GM23338 (cell line): ENCODE results near the gene SCN11A. TPM values are rescaled to one million over a fixed set of nuclear protein-coding genes. Genes with fewer than 3 reads are reported as not detected.

ENCODE experiments used
- ATAC-seq: fragments of 200-7000 bp; cut with Tn5 transposase; 3 replicates; pipeline ENCODE4 v1.9.1; 2020
- DNase-seq: peaks from one replicate; pipeline ENCODE4 v3.0.0-alpha.2; 2015; ENCODE audit warnings: low spot score
- H2AFZ ChIP-seq: fragments of 200-600 bp; sonication (generic); 2 replicates; pipeline ENCODE4 v1.8.0; 2016; ENCODE audit warnings: antibody characterized with exemption, mild to moderate bottlenecking, moderate library complexity
- H3F3A ChIP-seq: fragments of 200-600 bp; sonication (generic); replicated peaks from 2 replicates; pipeline ENCODE4 v1.8.0; 2017; ENCODE audit warnings: antibody characterized with exemption, mixed run types, low read depth
- H3K27ac ChIP-seq: fragments of 200-600 bp; sonication (generic); 2 replicates; pipeline ENCODE4 v1.6.1; 2016; ENCODE audit warnings: low read depth
- H3K27me3 ChIP-seq: fragments of 200-600 bp; sonication (generic); 2 replicates; pipeline ENCODE4 v1.8.0; 2016; ENCODE audit warnings: mild to moderate bottlenecking, mixed run types, moderate library complexity; ENCODE audit not compliant: insufficient read depth
- H3K36me3 ChIP-seq: fragments of 200-600 bp; sonication (generic); 2 replicates; pipeline ENCODE4 v1.8.0; 2016; ENCODE audit warnings: mild to moderate bottlenecking; ENCODE audit not compliant: insufficient read depth
- H3K4me1 ChIP-seq: fragments of 200-600 bp; sonication (generic); 2 replicates; pipeline ENCODE4 v1.8.0; 2016; ENCODE audit warnings: mild to moderate bottlenecking, moderate library complexity; ENCODE audit not compliant: insufficient read depth
- H3K4me2 ChIP-seq: fragments of 200-600 bp; sonication (generic); 2 replicates; pipeline ENCODE4 v1.7.1; 2017; ENCODE audit warnings: mixed run types
- H3K4me3 ChIP-seq: fragments of 200-600 bp; sonication (generic); 2 replicates; pipeline ENCODE4 v1.6.1; 2016; ENCODE audit warnings: mixed run types
- H3K79me2 ChIP-seq: fragments of 200-600 bp; sonication (generic); replicated peaks from 2 replicates; pipeline ENCODE4 v1.8.0; 2017; ENCODE audit warnings: mild to moderate bottlenecking; ENCODE audit not compliant: insufficient read depth
- H3K9me2 ChIP-seq: fragments of 200-600 bp; sonication (generic); 2 replicates; pipeline ENCODE4 v1.8.0; 2017; ENCODE audit not compliant: insufficient read depth
- H4K20me1 ChIP-seq: fragments of 200-600 bp; sonication (generic); replicated peaks from 2 replicates; pipeline ENCODE4 v1.8.0; 2017; ENCODE audit warnings: mild to moderate bottlenecking; ENCODE audit not compliant: insufficient read depth
- H3K27ac Mint-ChIP-seq: 2 replicates; pipeline ENCODE4 v1.8.0; 2020; ENCODE audit warnings: inconsistent platforms, mild to moderate bottlenecking, moderate library complexity, mixed read lengths
- H3K27me3 Mint-ChIP-seq: 3 replicates; pipeline ENCODE4 v1.8.0; 2022; ENCODE audit warnings: low read depth, mild to moderate bottlenecking, moderate library complexity, mixed read lengths, inconsistent platforms; ENCODE audit not compliant: insufficient read depth, poor library complexity
- H3K36me3 Mint-ChIP-seq: 3 replicates; pipeline ENCODE4 v1.8.0; 2021; ENCODE audit warnings: low read depth, mild to moderate bottlenecking, inconsistent platforms, moderate library complexity, mixed read lengths
- H3K4me1 Mint-ChIP-seq: 3 replicates; pipeline ENCODE4 v1.8.0; 2020; ENCODE audit warnings: mild to moderate bottlenecking, inconsistent platforms, mixed read lengths
- H3K4me3 Mint-ChIP-seq: 3 replicates; pipeline ENCODE4 v1.8.0; 2021; ENCODE audit warnings: moderate library complexity, mild to moderate bottlenecking, inconsistent platforms, mixed read lengths
- H3K9me3 Mint-ChIP-seq: 3 replicates; pipeline ENCODE4 v1.8.0; 2020; ENCODE audit warnings: moderate library complexity, mild to moderate bottlenecking, inconsistent platforms, mixed read lengths
- CREB1 ChIP-seq: fragments of 250-450 bp; sonication (Bioruptor Pico); IDR thresholded peaks from 2 replicates; pipeline ENCODE4 v1.5.0; 2020; ENCODE audit warnings: low read depth, mild to moderate bottlenecking, moderate library complexity
- EZH2 ChIP-seq: fragments of 200-600 bp; sonication (generic); IDR thresholded peaks from one replicate; pipeline ENCODE4 v1.8.0; 2017; ENCODE audit warnings: antibody characterized with exemption, mild to moderate bottlenecking, low read depth; ENCODE audit not compliant: unreplicated experiment
- JUNB ChIP-seq: IDR thresholded peaks from one replicate; pipeline ENCODE4 v1.6.1; 2016; ENCODE audit warnings: antibody characterized with exemption; ENCODE audit not compliant: unreplicated experiment
- NANOG ChIP-seq: IDR thresholded peaks from 2 replicates; pipeline ENCODE4 v1.6.1; 2016; ENCODE audit warnings: antibody characterized with exemption, borderline replicate concordance
- POLR2AphosphoS5 ChIP-seq: IDR thresholded peaks from 2 replicates; pipeline ENCODE4 v1.6.1; 2016; ENCODE audit warnings: antibody characterized with exemption, low read depth
- STAT1 ChIP-seq: IDR thresholded peaks from one replicate; pipeline ENCODE4 v1.6.1; 2016; ENCODE audit warnings: antibody characterized with exemption; ENCODE audit not compliant: unreplicated experiment
- ZNF114 ChIP-seq: fragments of 250-450 bp; sonication (Bioruptor Pico); IDR thresholded peaks from 2 replicates; pipeline ENCODE4 v1.5.0; 2020; ENCODE audit warnings: mild to moderate bottlenecking, moderate library complexity
- ZNF331 ChIP-seq: fragments of 250-450 bp; sonication (Bioruptor Pico); IDR thresholded peaks from 2 replicates; pipeline ENCODE4 v1.5.0; 2020; ENCODE audit warnings: low read depth, mild to moderate bottlenecking, moderate library complexity
- polyA plus RNA-seq: library from polyadenylated mRNA; unstranded; fragments of >200 nt; fragmentation: Nextera tagmentation; extraction: Ambion mirVana; gene quantifications from 2 replicates; pipeline ENCODE4 v1.2.1, GENCODE V29; 2016
- total RNA-seq: library from RNA; depleted of rRNA; stranded (reverse); fragments of >200 nt; shearing (Covaris generic); gene quantifications from 2 replicates; pipeline ENCODE4 v1.2.3, GENCODE V29; 2014
- TF ChIP-seq, protein P1 (sequence below), 2 experiments: fragments of 200-600 bp in 1 of 2; sonication (generic) in 1 of 2; conservative IDR thresholded peaks; 2 replicates each; pipeline versions ENCODE4 v1.5.1 to v1.6.1; 2016 to 2017; ENCODE audit warnings: antibody characterized with exemption in 2 of 2, low read depth in 2 of 2, mild to moderate bottlenecking in 2 of 2, moderate library complexity in 1 of 2
- TF ChIP-seq, protein P2 (sequence below): IDR thresholded peaks from one replicate; pipeline ENCODE4 v1.6.1; 2018; ENCODE audit warnings: antibody characterized with exemption; ENCODE audit not compliant: unreplicated experiment

Gene SCN11A
- total and polyA plus RNA-seq, 2 experiments from 2014 or later: 0.05 to 0.14 TPM

DNA sequence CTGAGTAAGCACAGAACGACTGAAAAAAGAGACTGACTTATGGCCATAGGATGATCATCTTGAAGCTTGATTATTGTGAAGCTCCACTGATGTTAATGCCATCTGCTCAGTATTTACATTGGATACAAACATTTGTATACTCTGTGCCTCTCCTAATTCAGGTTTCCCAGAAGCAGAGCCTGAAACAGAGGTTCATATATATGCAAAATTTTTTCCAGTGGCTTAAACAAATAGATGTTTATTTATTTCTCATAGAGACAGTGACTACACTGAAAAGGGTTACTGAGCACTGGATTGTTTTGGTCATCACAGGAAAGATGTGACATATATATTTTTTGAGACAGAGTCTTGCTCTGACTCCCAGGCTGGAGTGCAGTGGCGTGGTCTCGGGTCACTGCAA, 36.3 kb downstream of the SCN11A start (continued):
- TF ChIP-seq, protein P1, sequence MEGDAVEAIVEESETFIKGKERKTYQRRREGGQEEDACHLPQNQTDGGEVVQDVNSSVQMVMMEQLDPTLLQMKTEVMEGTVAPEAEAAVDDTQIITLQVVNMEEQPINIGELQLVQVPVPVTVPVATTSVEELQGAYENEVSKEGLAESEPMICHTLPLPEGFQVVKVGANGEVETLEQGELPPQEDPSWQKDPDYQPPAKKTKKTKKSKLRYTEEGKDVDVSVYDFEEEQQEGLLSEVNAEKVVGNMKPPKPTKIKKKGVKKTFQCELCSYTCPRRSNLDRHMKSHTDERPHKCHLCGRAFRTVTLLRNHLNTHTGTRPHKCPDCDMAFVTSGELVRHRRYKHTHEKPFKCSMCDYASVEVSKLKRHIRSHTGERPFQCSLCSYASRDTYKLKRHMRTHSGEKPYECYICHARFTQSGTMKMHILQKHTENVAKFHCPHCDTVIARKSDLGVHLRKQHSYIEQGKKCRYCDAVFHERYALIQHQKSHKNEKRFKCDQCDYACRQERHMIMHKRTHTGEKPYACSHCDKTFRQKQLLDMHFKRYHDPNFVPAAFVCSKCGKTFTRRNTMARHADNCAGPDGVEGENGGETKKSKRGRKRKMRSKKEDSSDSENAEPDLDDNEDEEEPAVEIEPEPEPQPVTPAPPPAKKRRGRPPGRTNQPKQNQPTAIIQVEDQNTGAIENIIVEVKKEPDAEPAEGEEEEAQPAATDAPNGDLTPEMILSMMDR (conservative IDR thresholded peaks at IDR 0.05; ENCODE audit: low read depth in 2 of 2): no peak
- TF ChIP-seq ZNF331 (CRISPR knock-in tag) (no peak), NANOG (no peak)

DNA sequence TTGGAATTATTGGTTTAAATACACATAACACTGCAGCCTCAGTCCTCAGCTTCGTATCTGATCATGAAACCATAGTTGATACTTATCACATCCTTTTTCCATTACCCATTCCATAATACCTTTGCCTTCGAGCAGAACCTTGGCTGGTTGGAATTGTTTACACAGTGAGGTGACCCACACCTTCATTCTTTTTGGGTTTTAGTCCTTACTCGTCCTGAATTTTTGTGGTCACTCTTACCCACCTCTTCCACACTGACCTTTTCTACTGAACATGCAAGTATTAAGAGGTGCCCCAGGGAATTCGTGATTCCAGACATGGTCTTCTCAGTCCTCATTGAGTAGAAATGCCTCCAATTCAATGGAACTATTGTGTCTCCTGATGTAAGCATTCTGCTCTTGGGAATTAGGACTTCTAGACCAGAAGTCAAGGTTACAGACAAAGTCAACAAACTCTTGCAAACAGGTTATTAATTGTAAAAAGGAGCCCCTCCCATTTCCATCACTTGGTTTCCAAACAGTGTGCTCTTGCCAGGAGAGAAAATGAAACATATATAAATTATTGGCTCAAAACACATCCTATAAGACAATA, 37.7 kb downstream of the SCN11A start:
- no peak for DNase-seq
- no peak for ATAC-seq
- H3K27ac Mint-ChIP-seq: peak overlapping the region; percentile 10; the same call in 1 of the 2 replicates
- H2AFZ ChIP-seq: peak overlapping the region; percentile 48; the same call in 1 of the 2 replicates
- no peaks in the 10 kb centered on the region for H4K20me1 ChIP-seq
- H3K9me2 ChIP-seq: peaks cover 8% of the 10 kb centered on the region
- H3K4me3 ChIP-seq: no peak overlapping the region
- no peak for TF ChIP-seq EZH2
- no peaks in the 10 kb centered on the region for H3K9me3 Mint-ChIP-seq
- no peaks in the 10 kb centered on the region for H3K27me3 ChIP-seq
- 0 out of 2 replicates have a peak, but pooled peaks cover 3% of the 10 kb centered on the region for H3K4me1 ChIP-seq
- H3K36me3 Mint-ChIP-seq: no peaks in the 10 kb centered on the region
- H3K27ac ChIP-seq: no peak overlapping the region
- H3K4me3 Mint-ChIP-seq: no peak overlapping the region
- peaks cover 3% of the 10 kb centered on the region for H3K27me3 Mint-ChIP-seq
- no peaks in the 10 kb centered on the region for H3F3A ChIP-seq
- H3K36me3 ChIP-seq: no peaks in the 10 kb centered on the region
- peaks cover 13% of the 10 kb centered on the region for H3K4me1 Mint-ChIP-seq
- H3K4me2 ChIP-seq: no peak overlapping the region
- H3K79me2 ChIP-seq: no peaks in the 10 kb centered on the region

DNA sequence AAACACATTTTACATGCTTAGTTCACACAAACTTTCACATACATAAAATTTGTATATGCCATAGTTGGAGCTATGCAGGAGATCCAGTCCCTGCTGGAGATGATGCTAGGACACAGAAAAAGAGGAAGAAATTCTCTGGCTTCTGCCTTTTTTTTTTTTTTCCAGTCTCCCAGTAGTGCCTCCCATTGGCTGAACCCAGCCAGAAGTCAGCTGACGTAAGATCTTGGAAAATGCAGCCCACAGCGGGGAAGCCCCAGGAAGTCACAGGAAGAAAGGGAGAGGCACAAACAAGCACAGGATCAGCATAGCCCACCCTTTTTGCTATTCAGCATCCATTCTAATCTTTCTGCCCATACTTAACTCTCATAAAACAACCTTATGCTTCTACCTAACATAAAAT, 38.5 kb downstream of the SCN11A start:
- H3K9me2 ChIP-seq: peaks cover 8% of the 10 kb centered on the region
- Mint-ChIP-seq H3K4me1 (peaks cover 12% of the 10 kb centered on the region), H3K9me3 (no peaks in the 10 kb centered on the region), H3K27me3 (peaks cover 3% of the 10 kb centered on the region), H3K36me3 (no peaks in the 10 kb centered on the region), H3K27ac (peak overlapping the region; percentile 10; the same call in 1 of the 2 replicates), H3K4me3 (no peak overlapping the region)
- H4K20me1 ChIP-seq: no peaks in the 10 kb centered on the region
- H3K27me3 ChIP-seq: no peaks in the 10 kb centered on the region
- H3K79me2 ChIP-seq: no peaks in the 10 kb centered on the region
- no peaks in the 10 kb centered on the region for H3F3A ChIP-seq
- no peaks in the 10 kb centered on the region for H3K36me3 ChIP-seq
- ATAC-seq (peak; percentile 93), DNase-seq (peak; percentile 72)
- 0 out of 2 replicates have a peak, but pooled peaks cover 3% of the 10 kb centered on the region for H3K4me1 ChIP-seq
- peak overlapping the region; percentile 48; the same call in 1 of the 2 replicates for H2AFZ ChIP-seq
- TF ChIP-seq CREB1: peak; percentile 33; the same call in 1 of the 2 replicates
- TF ChIP-seq STAT1: no peak
- no peak for TF ChIP-seq POLR2AphosphoS5
- no peak for TF ChIP-seq JUNB
- no peak for TF ChIP-seq ZNF114
- no peak for TF ChIP-seq ZNF331 (CRISPR knock-in tag)
- TF ChIP-seq, protein P2, sequence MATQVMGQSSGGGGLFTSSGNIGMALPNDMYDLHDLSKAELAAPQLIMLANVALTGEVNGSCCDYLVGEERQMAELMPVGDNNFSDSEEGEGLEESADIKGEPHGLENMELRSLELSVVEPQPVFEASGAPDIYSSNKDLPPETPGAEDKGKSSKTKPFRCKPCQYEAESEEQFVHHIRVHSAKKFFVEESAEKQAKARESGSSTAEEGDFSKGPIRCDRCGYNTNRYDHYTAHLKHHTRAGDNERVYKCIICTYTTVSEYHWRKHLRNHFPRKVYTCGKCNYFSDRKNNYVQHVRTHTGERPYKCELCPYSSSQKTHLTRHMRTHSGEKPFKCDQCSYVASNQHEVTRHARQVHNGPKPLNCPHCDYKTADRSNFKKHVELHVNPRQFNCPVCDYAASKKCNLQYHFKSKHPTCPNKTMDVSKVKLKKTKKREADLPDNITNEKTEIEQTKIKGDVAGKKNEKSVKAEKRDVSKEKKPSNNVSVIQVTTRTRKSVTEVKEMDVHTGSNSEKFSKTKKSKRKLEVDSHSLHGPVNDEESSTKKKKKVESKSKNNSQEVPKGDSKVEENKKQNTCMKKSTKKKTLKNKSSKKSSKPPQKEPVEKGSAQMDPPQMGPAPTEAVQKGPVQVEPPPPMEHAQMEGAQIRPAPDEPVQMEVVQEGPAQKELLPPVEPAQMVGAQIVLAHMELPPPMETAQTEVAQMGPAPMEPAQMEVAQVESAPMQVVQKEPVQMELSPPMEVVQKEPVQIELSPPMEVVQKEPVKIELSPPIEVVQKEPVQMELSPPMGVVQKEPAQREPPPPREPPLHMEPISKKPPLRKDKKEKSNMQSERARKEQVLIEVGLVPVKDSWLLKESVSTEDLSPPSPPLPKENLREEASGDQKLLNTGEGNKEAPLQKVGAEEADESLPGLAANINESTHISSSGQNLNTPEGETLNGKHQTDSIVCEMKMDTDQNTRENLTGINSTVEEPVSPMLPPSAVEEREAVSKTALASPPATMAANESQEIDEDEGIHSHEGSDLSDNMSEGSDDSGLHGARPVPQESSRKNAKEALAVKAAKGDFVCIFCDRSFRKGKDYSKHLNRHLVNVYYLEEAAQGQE: no peak
- H3K27ac ChIP-seq: no peak overlapping the region
- no peak overlapping the region for H3K4me3 ChIP-seq
- no peak overlapping the region for H3K4me2 ChIP-seq
